A549 treated with RU486 at 1 μM for 4 hours (cell line): ENCODE results near the gene UNC45A. TPM values are rescaled to one million over a fixed set of nuclear protein-coding genes. Genes with fewer than 3 reads are reported as not detected.

ENCODE experiments used
- total RNA-seq: library from RNA; stranded (reverse); fragments of 200-300 nt; extraction: Qiagen RNA extraction; gene quantifications from 5 replicates; pipeline ENCODE4 v1.2.3, GENCODE V29; 2022; ENCODE audit warnings: low read depth

The UNC45A gene
- total RNA-seq: 55.3 to 57.5 TPM (median 56.8 TPM) in 5 replicates

GRCh38 chr15:90934949-90935751 is at the start of gene UNC45A:
TSS of gene UNC45A (plus strand) at chr15:90935285. CDS start at chr15:90935325, 40 bp downstream.

GRCh38 chr15:90902840-90903732 is 32.0 kb upstream of the UNC45A start, which contains the start of gene MAN2A2:
TSS of gene MAN2A2 (plus strand) at chr15:90903302. CDS start at chr15:90904208, 906 bp downstream.

GRCh38 chr15:90931828-90932659 is 3.0 kb upstream of the UNC45A start, which contains the start of gene HDDC3:
TSS of gene HDDC3 (minus strand) at chr15:90932549. CDS start at chr15:90932540, 9 bp downstream.

DNA sequence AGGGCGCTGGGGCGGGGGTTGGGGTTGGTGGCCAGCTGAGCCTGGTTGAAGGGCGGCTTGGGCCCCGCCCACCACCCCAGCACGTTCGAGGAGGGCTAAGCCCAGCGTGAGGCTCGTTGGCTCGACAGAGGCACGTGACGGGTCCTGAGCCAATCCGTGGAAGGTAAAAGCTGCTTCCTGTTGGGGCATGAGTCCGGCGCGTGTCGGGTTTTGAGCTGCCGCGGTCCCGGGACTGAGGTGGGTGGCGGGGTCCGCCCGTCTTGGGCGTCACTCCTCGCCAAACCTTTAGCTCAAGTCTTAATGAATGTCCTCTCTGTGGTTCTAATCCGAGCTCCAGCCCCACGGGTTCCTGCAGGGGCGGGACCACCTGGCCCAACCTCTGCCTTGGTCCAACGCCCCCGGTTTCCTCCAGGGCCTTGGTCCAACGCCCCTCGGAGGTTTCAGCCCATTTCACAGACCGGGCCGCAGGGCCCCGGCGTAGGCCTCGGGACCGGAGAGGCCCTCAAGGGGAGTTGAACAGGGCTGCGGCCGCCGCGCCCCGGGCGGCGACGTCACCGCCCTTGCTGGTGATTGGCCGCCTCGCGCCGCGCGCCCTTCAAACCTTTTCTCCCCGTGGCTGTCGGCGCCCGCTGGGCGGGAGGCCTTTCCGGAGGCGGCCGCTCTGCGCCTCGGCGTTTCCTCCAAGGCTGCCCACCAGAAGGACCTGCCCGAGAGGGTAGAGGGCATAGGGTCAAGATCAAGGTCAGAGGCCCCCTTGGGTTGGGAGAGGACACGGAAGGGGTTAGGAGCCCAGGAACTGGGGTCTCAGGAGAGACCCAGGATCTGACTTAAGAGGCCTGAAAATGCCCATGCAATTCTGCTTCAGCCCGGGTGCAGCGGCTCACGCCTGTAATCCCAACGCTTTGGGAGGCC is 19.9 kb downstream of the UNC45A start, which contains the start of gene RCCD1:
TSS of gene RCCD1 (plus strand) at position 173 of the 912 bp plus-strand sequence. CDS start 1,851 bp downstream, outside the sequence.

GRCh38 chr15:90994417-90995311 is 59.6 kb downstream of the UNC45A start, which contains the start of gene PRC1:
TSS of gene PRC1 (minus strand) at chr15:90994535. CDS start at chr15:90994417, 118 bp downstream.

Other genes starting within 250 kb of the UNC45A start
- 10.8 to 15.1 TPM (median 14.0 TPM) in 5 replicates for gene BLM, start 217.9 kb upstream of the UNC45A start, total RNA-seq
- 41.1 to 61.8 TPM (median 50.3 TPM) in 5 replicates for gene FURIN, start 66.7 kb upstream of the UNC45A start, total RNA-seq
- 0.56 to 0.88 TPM (median 0.64 TPM) in 5 replicates for gene FES, start 50.8 kb upstream of the UNC45A start, total RNA-seq
- gene MAN2A2, start 32.0 kb upstream of the UNC45A start, total RNA-seq: 21.0 to 29.3 TPM (median 25.3 TPM) in 5 replicates
- gene HDDC3, start 2.7 kb upstream of the UNC45A start, total RNA-seq: 26.7 to 34.4 TPM (median 32.2 TPM) in 5 replicates
- gene RCCD1, start 19.6 kb downstream of the UNC45A start, total RNA-seq: 21.2 to 43.5 TPM (median 33.8 TPM) in 5 replicates
- gene PRC1, start 59.2 kb downstream of the UNC45A start, total RNA-seq: 180 to 253 TPM (median 211 TPM) in 5 replicates
- gene VPS33B, start 87.3 kb downstream of the UNC45A start, total RNA-seq: 12.9 to 16.5 TPM (median 13.9 TPM) in 5 replicates
- 0.02 to 0.10 TPM (median 0.04 TPM) in 3 of 5 replicates, not detected in the others for gene SV2B, start 165.0 kb downstream of the UNC45A start, total RNA-seq